ENCODE data around the gene CRACR2B.

GRCh38 chr11:844693-845644 lies 17.2 kb downstream of the CRACR2B start:
- TF ChIP-seq POLR2A (IDR thresholded peaks at IDR 0.05) = no peak
- TF ChIP-seq, protein P1, sequence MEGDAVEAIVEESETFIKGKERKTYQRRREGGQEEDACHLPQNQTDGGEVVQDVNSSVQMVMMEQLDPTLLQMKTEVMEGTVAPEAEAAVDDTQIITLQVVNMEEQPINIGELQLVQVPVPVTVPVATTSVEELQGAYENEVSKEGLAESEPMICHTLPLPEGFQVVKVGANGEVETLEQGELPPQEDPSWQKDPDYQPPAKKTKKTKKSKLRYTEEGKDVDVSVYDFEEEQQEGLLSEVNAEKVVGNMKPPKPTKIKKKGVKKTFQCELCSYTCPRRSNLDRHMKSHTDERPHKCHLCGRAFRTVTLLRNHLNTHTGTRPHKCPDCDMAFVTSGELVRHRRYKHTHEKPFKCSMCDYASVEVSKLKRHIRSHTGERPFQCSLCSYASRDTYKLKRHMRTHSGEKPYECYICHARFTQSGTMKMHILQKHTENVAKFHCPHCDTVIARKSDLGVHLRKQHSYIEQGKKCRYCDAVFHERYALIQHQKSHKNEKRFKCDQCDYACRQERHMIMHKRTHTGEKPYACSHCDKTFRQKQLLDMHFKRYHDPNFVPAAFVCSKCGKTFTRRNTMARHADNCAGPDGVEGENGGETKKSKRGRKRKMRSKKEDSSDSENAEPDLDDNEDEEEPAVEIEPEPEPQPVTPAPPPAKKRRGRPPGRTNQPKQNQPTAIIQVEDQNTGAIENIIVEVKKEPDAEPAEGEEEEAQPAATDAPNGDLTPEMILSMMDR (IDR thresholded peaks at IDR 0.05) = no peak
- TF ChIP-seq POLR2AphosphoS5 (IDR thresholded peaks at IDR 0.05) = peak; percentile 87

Data from prostate gland (tissue), 2 donors.